IMR-90 (cell line): Measurements from ENCODE around the gene DGKD. TPM values are rescaled to one million over a fixed set of nuclear protein-coding genes. Genes with fewer than 3 reads are reported as not detected.

Experiments used
- ATAC-seq: fragments of 200-7000 bp; cut with Tn5 transposase; 2 replicates; pipeline ENCODE4 v1.9.1; 2020; ENCODE audit warnings: low read depth, mild to moderate bottlenecking, moderate library complexity
- BruUV-seq: library from RNA; stranded (reverse); fragments of 400-500 nt; replicated peaks from 2 replicates; lab custom pipeline; 2021; lab: Mats Ljungman, UMichigan
- CTCF ChIA-PET: fragments of 300-600 bp; formaldehyde crosslinking; extraction: SDS; loops from one replicate; lab custom pipeline; 2021; ENCODE audit warnings: antibody characterized with exemption; lab: Yijun Ruan, JAX
- POLR2A ChIA-PET: fragments of 300-600 bp; sonication (Branson Sonifier 250); formaldehyde crosslinking; loops from one replicate; lab custom pipeline; 2022; ENCODE audit warnings: antibody characterized with exemption; ENCODE audit not compliant: unreplicated experiment; lab: Charles Lee
- DNase-seq: peaks from one replicate; pipeline ENCODE4 v3.0.0; 2013
- H2AFZ ChIP-seq: replicated peaks from 2 replicates; pipeline ENCODE3; 2013; ENCODE audit warnings: low read length, mild to moderate bottlenecking; ENCODE audit not compliant: poor library complexity
- H2AK5ac ChIP-seq: 2 replicates; pipeline ENCODE4 v1.6.1; 2013; ENCODE audit warnings: low read depth, low read length, inconsistent platforms
- H2AK9ac ChIP-seq: replicated peaks from 2 replicates; pipeline ENCODE3; 2013; ENCODE audit warnings: mild to moderate bottlenecking, low read depth, low read length, moderate library complexity; ENCODE audit not compliant: poor library complexity
- H2BK120ac ChIP-seq: 2 replicates; pipeline ENCODE4 v1.6.1; 2013; ENCODE audit warnings: low read depth, low read length, inconsistent platforms
- H2BK15ac ChIP-seq: 3 replicates; pipeline ENCODE4 v1.6.1; 2013; ENCODE audit warnings: low read depth, low read length, inconsistent platforms
- H2BK20ac ChIP-seq: 2 replicates; pipeline ENCODE4 v1.6.1; 2013; ENCODE audit warnings: low read depth, mild to moderate bottlenecking, inconsistent platforms, low read length, moderate library complexity
- H2BK5ac ChIP-seq: 2 replicates; pipeline ENCODE4 v1.6.1; 2013; ENCODE audit warnings: mild to moderate bottlenecking, low read depth, low read length, inconsistent platforms; ENCODE audit not compliant: poor library complexity, severe bottlenecking
- H3K14ac ChIP-seq: replicated peaks from 2 replicates; pipeline ENCODE4 v1.6.1; 2013; ENCODE audit warnings: low read depth, low read length, inconsistent platforms
- H3K18ac ChIP-seq: 2 replicates; pipeline ENCODE4 v1.6.1; 2013; ENCODE audit warnings: low read depth, low read length, control low read depth
- H3K23ac ChIP-seq: 2 replicates; pipeline ENCODE4 v1.6.1; 2013; ENCODE audit warnings: low read depth, low read length, inconsistent platforms
- H3K27ac ChIP-seq: 2 replicates; pipeline ENCODE4 v1.5.1; 2013; ENCODE audit warnings: mild to moderate bottlenecking, control low read depth, low read length; ENCODE audit not compliant: insufficient read depth
- H3K27me3 ChIP-seq: 2 replicates; pipeline ENCODE4 v1.6.1; 2013; ENCODE audit warnings: low read length; ENCODE audit not compliant: control insufficient read depth, insufficient read depth
- H3K36me3 ChIP-seq: 2 replicates; pipeline ENCODE4 v1.6.1; 2013; ENCODE audit warnings: low read length, mixed read lengths; ENCODE audit not compliant: control insufficient read depth, insufficient read depth
- H3K4ac ChIP-seq: 2 replicates; pipeline ENCODE4 v1.6.1; 2013; ENCODE audit warnings: low read depth, low read length, inconsistent platforms
- H3K4me1 ChIP-seq: 2 replicates; pipeline ENCODE4 v1.6.1; 2013; ENCODE audit warnings: low read length, mixed read lengths; ENCODE audit not compliant: control insufficient read depth, insufficient read depth
- H3K4me2 ChIP-seq: 2 replicates; pipeline ENCODE4 v1.6.1; 2013; ENCODE audit warnings: low read depth, mild to moderate bottlenecking, control low read depth, low read length, moderate library complexity
- H3K4me3 ChIP-seq: 2 replicates; pipeline ENCODE4 v1.5.1; 2013; ENCODE audit warnings: low read depth, mild to moderate bottlenecking, control low read depth, low read length, moderate library complexity; ENCODE audit not compliant: insufficient read depth
- H3K56ac ChIP-seq: 2 replicates; pipeline ENCODE4 v1.6.1; 2013; ENCODE audit warnings: low read length, inconsistent platforms; ENCODE audit not compliant: insufficient read depth; ENCODE audit errors: extremely low read depth
- H3K79me1 ChIP-seq, 2 experiments: 2 replicates each; pipeline ENCODE4 v1.6.1; 2013; ENCODE audit warnings: low read length in 2 of 2, inconsistent platforms in 1 of 2, low read depth in 1 of 2
- H3K9ac ChIP-seq: 2 replicates; pipeline ENCODE4 v1.6.1; 2013; ENCODE audit warnings: low read depth, low read length, control low read depth
- H3K9me1 ChIP-seq: 2 replicates; pipeline ENCODE4 v1.6.1; 2013; ENCODE audit warnings: low read length, inconsistent platforms; ENCODE audit not compliant: insufficient read depth
- H3K9me3 ChIP-seq: 2 replicates; pipeline ENCODE4 v1.6.1; 2013; ENCODE audit warnings: low read length; ENCODE audit not compliant: control insufficient read depth, insufficient read depth
- H4K20me1 ChIP-seq: 2 replicates; pipeline ENCODE4 v1.6.1; 2013; ENCODE audit warnings: low read length, inconsistent platforms; ENCODE audit not compliant: insufficient read depth
- H4K5ac ChIP-seq: 2 replicates; pipeline ENCODE4 v1.6.1; 2013; ENCODE audit warnings: mild to moderate bottlenecking, low read depth, low read length, control low read depth
- H4K8ac ChIP-seq, 2 experiments: 2 replicates each; pipeline ENCODE4 v1.6.1; 2013; ENCODE audit warnings: low read depth in 2 of 2, low read length in 2 of 2, control low read depth in 1 of 2, inconsistent platforms in 1 of 2
- H4K91ac ChIP-seq: 2 replicates; pipeline ENCODE4 v1.6.1; 2013; ENCODE audit warnings: low read depth, low read length, inconsistent platforms; ENCODE audit not compliant: insufficient read depth
- BHLHE40 ChIP-seq: fragments of 150-350 bp; IDR thresholded peaks from 2 replicates; pipeline ENCODE4 v1.6.1; 2016; ENCODE audit warnings: mild to moderate bottlenecking, low read depth, low read length
- CHD1 ChIP-seq: IDR thresholded peaks from 2 replicates; pipeline ENCODE4 v1.6.1; 2012; ENCODE audit warnings: low read depth, low read length, improper control_type of control experiment
- FOS ChIP-seq: fragments of 150-350 bp; IDR thresholded peaks from 2 replicates; pipeline ENCODE4 v1.6.1; 2016; ENCODE audit warnings: low read depth, low read length
- MAFK ChIP-seq: IDR thresholded peaks from 2 replicates; pipeline ENCODE4 v1.6.1; 2012; ENCODE audit warnings: low read depth, low read length, improper control_type of control experiment
- MAZ ChIP-seq: IDR thresholded peaks from 2 replicates; pipeline ENCODE4 v1.6.1; 2012; ENCODE audit warnings: low read depth, mild to moderate bottlenecking, low read length, improper control_type of control experiment, moderate library complexity, borderline replicate concordance
- MXI1 ChIP-seq: IDR thresholded peaks from 2 replicates; pipeline ENCODE4 v1.6.1; 2012; ENCODE audit warnings: low read depth, mild to moderate bottlenecking, low read length, moderate library complexity, borderline replicate concordance
- NFE2L2 ChIP-seq: fragments of 150-350 bp; IDR thresholded peaks from 2 replicates; pipeline ENCODE4 v1.6.1; 2016; ENCODE audit warnings: low read depth, mild to moderate bottlenecking, low read length
- POLR2A ChIP-seq: IDR thresholded peaks from 2 replicates; pipeline ENCODE4 v1.6.1; 2012; ENCODE audit warnings: mild to moderate bottlenecking, low read depth, low read length
- RAD21 ChIP-seq: IDR thresholded peaks from 2 replicates; pipeline ENCODE4 v1.6.1; 2012; ENCODE audit warnings: low read length, improper control_type of control experiment
- RCOR1 ChIP-seq: IDR thresholded peaks from 2 replicates; pipeline ENCODE4 v1.6.1; 2012; ENCODE audit warnings: mild to moderate bottlenecking, low read length, improper control_type of control experiment; ENCODE audit not compliant: insufficient replicate concordance
- RFX5 ChIP-seq: IDR thresholded peaks from 2 replicates; pipeline ENCODE4 v1.8.0; 2012; ENCODE audit warnings: low read depth, mild to moderate bottlenecking, low read length, moderate library complexity
- SMC3 ChIP-seq: fragments of 150-350 bp; IDR thresholded peaks from 2 replicates; pipeline ENCODE4 v1.6.1; 2016; ENCODE audit warnings: low read depth, mild to moderate bottlenecking, antibody characterized with exemption, low read length, moderate library complexity
- WGBS, 2 experiments: methylation state at CpG; one replicate each; pipeline versions ENCODE4 v1.1.5 to v1.1.7; 2013; ENCODE audit warnings: missing lambda C conversion rate in 2 of 2; ENCODE audit not compliant: insufficient read length in 1 of 2; ENCODE audit errors: extremely low coverage in 2 of 2; 5-methylcytosine and 5-hydroxymethylcytosine counted together
- dilution Hi-C: fragments of 300-500 bp; cut with HindIII; formaldehyde crosslinking; loops from one replicate; pipeline ENCODE4 v1.14.3; 2018; ENCODE audit warnings: low sequenced_read_pairs; ENCODE audit not compliant: unreplicated experiment
- in situ Hi-C: fragments of 300-500 bp; cut with MboI; formaldehyde crosslinking; loops from 3 replicates; pipeline ENCODE4 v1.14.3; 2019; ENCODE audit warnings: low sequenced_read_pairs, inconsistent platforms, mixed read lengths
- intact Hi-C: fragments of 100-400 bp; cut with micrococcal nuclease; formaldehyde crosslinking; loops from 2 replicates; pipeline ENCODE4 v1.10.0; 2022
- polyA plus RNA-seq, 3 experiments: library from polyadenylated mRNA; depleted of rRNA; stranded (reverse); fragments of >200 nt; gene quantifications; 2 replicates each; pipeline ENCODE4 v1.2.3, GENCODE V29; 2012; ENCODE audit warnings: low replicate concordance in 1 of 3
- total RNA-seq: library from RNA; depleted of rRNA; stranded (reverse); fragments of >200 nt; gene quantifications from 2 replicates; pipeline ENCODE4 v1.2.3, GENCODE V29; 2012
- TF ChIP-seq, protein P1 (sequence below): conservative IDR thresholded peaks from 2 replicates; pipeline ENCODE4 v1.5.1; 2012; ENCODE audit warnings: mild to moderate bottlenecking, low read depth, low read length, improper control_type of control experiment
- TF ChIP-seq, protein P2 (sequence below): fragments of 150-350 bp; IDR thresholded peaks from 2 replicates; pipeline ENCODE4 v1.6.1; 2016; ENCODE audit warnings: low read depth, mild to moderate bottlenecking, low read length, moderate library complexity, borderline replicate concordance
- TF ChIP-seq, protein P3 (sequence below): fragments of 150-350 bp; IDR thresholded peaks from 2 replicates; pipeline ENCODE4 v1.6.1; 2017; ENCODE audit warnings: mild to moderate bottlenecking, antibody characterized with exemption, low read length, low read depth

The DGKD gene
- total and polyA plus RNA-seq, 2 of the 4 experiments (the other 2 are of a cell fraction) = 6.5 to 10.1 TPM

DNA sequence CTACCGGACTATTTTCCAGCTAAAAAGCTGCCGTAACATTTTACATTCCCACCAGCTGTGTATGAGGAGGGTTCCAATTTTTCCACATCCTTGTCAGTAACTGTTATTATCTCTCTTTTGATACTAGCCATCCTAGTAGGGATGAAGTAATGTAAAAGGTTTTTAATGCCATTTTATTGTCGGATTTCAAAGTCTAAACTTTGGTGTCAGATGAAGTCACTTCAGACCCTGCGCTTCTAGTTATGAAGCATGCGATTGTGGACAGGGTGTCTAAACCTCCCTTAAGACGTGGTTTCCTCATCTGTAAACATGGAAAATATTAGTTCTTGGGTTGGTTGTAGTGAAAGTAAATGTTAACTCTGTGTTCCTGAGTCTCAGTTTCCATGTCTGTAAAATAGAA lies 4.7 kb downstream of the DGKD start:
- H4K20me1 ChIP-seq = peaks cover 14% of the 10 kb centered on the region
- no peak overlapping the region for H3K18ac ChIP-seq
- dilution Hi-C loops = no loop called here
- no peak overlapping the region for H3K23ac ChIP-seq
- no peaks in the 10 kb centered on the region for H3K27me3 ChIP-seq
- H2BK20ac ChIP-seq = no peak overlapping the region
- H3K9me3 ChIP-seq = no peaks in the 10 kb centered on the region
- H2BK120ac ChIP-seq = no peak overlapping the region
- H3K36me3 ChIP-seq = peaks cover 1% of the 10 kb centered on the region; the same call in 1 of the 2 replicates
- no peak overlapping the region for H3K4me3 ChIP-seq
- no CpG with 5 or more reads among the region's 6 CpGs for WGBS, 2 experiments
- H3K9ac ChIP-seq = no peak overlapping the region
- ATAC-seq = no peak
- H2BK5ac ChIP-seq = no peak overlapping the region
- H2AK9ac ChIP-seq = no peak overlapping the region
- in situ Hi-C loops = no loop called here
- ChIA-PET POLR2A (no interaction called here), CTCF (no interaction called here)
- no peak for DNase-seq
- TF ChIP-seq, protein P1, sequence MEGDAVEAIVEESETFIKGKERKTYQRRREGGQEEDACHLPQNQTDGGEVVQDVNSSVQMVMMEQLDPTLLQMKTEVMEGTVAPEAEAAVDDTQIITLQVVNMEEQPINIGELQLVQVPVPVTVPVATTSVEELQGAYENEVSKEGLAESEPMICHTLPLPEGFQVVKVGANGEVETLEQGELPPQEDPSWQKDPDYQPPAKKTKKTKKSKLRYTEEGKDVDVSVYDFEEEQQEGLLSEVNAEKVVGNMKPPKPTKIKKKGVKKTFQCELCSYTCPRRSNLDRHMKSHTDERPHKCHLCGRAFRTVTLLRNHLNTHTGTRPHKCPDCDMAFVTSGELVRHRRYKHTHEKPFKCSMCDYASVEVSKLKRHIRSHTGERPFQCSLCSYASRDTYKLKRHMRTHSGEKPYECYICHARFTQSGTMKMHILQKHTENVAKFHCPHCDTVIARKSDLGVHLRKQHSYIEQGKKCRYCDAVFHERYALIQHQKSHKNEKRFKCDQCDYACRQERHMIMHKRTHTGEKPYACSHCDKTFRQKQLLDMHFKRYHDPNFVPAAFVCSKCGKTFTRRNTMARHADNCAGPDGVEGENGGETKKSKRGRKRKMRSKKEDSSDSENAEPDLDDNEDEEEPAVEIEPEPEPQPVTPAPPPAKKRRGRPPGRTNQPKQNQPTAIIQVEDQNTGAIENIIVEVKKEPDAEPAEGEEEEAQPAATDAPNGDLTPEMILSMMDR = no peak
- TF ChIP-seq MAFK (no peak), RFX5 (no peak), POLR2A (no peak), CHD1 (no peak), BHLHE40 (no peak), NFE2L2 (no peak), FOS (no peak), SMC3 (no peak), MXI1 (no peak), RAD21 (no peak), MAZ (no peak), RCOR1 (no peak)
- TF ChIP-seq, protein P2, sequence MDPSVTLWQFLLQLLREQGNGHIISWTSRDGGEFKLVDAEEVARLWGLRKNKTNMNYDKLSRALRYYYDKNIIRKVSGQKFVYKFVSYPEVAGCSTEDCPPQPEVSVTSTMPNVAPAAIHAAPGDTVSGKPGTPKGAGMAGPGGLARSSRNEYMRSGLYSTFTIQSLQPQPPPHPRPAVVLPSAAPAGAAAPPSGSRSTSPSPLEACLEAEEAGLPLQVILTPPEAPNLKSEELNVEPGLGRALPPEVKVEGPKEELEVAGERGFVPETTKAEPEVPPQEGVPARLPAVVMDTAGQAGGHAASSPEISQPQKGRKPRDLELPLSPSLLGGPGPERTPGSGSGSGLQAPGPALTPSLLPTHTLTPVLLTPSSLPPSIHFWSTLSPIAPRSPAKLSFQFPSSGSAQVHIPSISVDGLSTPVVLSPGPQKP = no peak
- TF ChIP-seq, protein P3, sequence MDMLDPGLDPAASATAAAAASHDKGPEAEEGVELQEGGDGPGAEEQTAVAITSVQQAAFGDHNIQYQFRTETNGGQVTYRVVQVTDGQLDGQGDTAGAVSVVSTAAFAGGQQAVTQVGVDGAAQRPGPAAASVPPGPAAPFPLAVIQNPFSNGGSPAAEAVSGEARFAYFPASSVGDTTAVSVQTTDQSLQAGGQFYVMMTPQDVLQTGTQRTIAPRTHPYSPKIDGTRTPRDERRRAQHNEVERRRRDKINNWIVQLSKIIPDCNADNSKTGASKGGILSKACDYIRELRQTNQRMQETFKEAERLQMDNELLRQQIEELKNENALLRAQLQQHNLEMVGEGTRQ = no peak
- no peak overlapping the region for H3K27ac ChIP-seq
- no TSS peak for BruUV-seq
- H3K79me1 ChIP-seq = peaks cover 35 to 47% of the 10 kb centered on the region in 2 experiments
- H2BK15ac ChIP-seq = no peak overlapping the region
- H3K4ac ChIP-seq = no peak overlapping the region
- H3K56ac ChIP-seq = no peak overlapping the region
- H3K4me2 ChIP-seq = no peak overlapping the region
- H4K5ac ChIP-seq = no peak overlapping the region
- no peak overlapping the region for H4K8ac ChIP-seq
- no peak overlapping the region for H2AK5ac ChIP-seq
- peaks cover 5% of the 10 kb centered on the region; the same call in 1 of the 2 replicates for H3K9me1 ChIP-seq
- H3K4me1 ChIP-seq = peaks cover 3% of the 10 kb centered on the region
- no peak overlapping the region for H4K91ac ChIP-seq
- H2AFZ ChIP-seq = no peak overlapping the region
- H3K14ac ChIP-seq = no peak overlapping the region
- intact Hi-C loops = no loop called here
